GM15510 (cell line): ENCODE results near the gene CACNA1B.

ENCODE experiments used
- POLR2A ChIP-seq: IDR thresholded peaks from 3 replicates; pipeline ENCODE4 v1.6.1; 2011; ENCODE audit warnings: borderline replicate concordance; ENCODE audit not compliant: insufficient read length; ENCODE audit errors: extremely low read depth

The CACNA1B gene

GRCh38 chr9:138063033-138063432, 185.5 kb downstream of the CACNA1B start:
- no peak for TF ChIP-seq POLR2A

- no peak for TF ChIP-seq POLR2A
Observed at GRCh38 chr9:138063785-138064184, 186.2 kb downstream of the CACNA1B start.

GRCh38 chr9:138064547-138064946, 187.0 kb downstream of the CACNA1B start:
- no peak for TF ChIP-seq POLR2A

- no peak for TF ChIP-seq POLR2A
Observed at GRCh38 chr9:138065287-138065686, 187.7 kb downstream of the CACNA1B start.

- TF ChIP-seq POLR2A: no peak
Observed at GRCh38 chr9:138066049-138066448, 188.5 kb downstream of the CACNA1B start.

GRCh38 chr9:138067613-138068367, 190.2 kb downstream of the CACNA1B start:
- TF ChIP-seq POLR2A: no peak

- no peak for TF ChIP-seq POLR2A
Observed at GRCh38 chr9:138068601-138069035, 191.0 kb downstream of the CACNA1B start.

GRCh38 chr9:138069731-138070456, 192.3 kb downstream of the CACNA1B start:
- no peak for TF ChIP-seq POLR2A

GRCh38 chr9:138070815-138071214, 193.2 kb downstream of the CACNA1B start:
- no peak for TF ChIP-seq POLR2A

GRCh38 chr9:138071292-138071691, 193.7 kb downstream of the CACNA1B start:
- TF ChIP-seq POLR2A: no peak

GRCh38 chr9:138071731-138072130, 194.1 kb downstream of the CACNA1B start:
- no peak for TF ChIP-seq POLR2A

- TF ChIP-seq POLR2A: no peak
Observed at GRCh38 chr9:138072161-138072842, 194.7 kb downstream of the CACNA1B start.

- TF ChIP-seq POLR2A: no peak
Observed at GRCh38 chr9:138072897-138073296, 195.3 kb downstream of the CACNA1B start.

- no peak for TF ChIP-seq POLR2A
Observed at GRCh38 chr9:138073408-138073807, 195.8 kb downstream of the CACNA1B start.

- no peak for TF ChIP-seq POLR2A
Observed at GRCh38 chr9:138073808-138074207, 196.2 kb downstream of the CACNA1B start.
